GM21367 (cell line): ENCODE data around the gene CNTN4.
"Not testable (repeated sequence)": the region's sequence is repeated elsewhere in the genome, so short reads cannot be mapped to it uniquely, and the experiment has no call there.

ENCODE experiments used
- ATAC-seq: cut with Tn5 transposase; IDR thresholded peaks from one replicate; pipeline ENCODE4 v1.9.1; 2021; ENCODE audit not compliant: unreplicated experiment

CNTN4 gene

DNA sequence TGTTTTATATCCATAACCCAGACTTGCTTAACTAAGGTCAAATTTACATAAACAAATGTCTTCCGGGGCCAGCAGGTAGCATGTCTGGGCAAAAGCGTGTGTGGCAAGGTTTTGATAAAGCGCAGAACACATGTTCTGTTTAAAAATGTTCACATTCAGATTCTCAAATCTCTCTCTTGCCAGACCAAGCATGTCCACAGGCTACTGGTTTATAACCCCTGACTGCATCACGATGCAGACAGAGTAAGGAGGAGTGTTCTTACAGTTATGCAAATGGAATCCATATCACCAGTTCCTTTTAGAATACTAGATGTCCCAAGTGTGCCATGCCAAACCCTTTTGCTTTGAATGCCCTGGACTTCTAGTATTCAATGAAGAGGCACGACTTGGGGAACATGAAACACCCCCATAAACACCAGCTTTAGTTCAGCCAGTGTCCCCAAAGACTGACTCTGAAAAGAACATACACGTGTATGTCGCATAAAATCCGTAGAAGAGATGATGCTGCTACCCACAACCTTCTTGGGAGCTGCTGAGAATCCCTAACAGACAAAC is 412.0 kb downstream of the CNTN4 start:
- no peak for ATAC-seq

DNA sequence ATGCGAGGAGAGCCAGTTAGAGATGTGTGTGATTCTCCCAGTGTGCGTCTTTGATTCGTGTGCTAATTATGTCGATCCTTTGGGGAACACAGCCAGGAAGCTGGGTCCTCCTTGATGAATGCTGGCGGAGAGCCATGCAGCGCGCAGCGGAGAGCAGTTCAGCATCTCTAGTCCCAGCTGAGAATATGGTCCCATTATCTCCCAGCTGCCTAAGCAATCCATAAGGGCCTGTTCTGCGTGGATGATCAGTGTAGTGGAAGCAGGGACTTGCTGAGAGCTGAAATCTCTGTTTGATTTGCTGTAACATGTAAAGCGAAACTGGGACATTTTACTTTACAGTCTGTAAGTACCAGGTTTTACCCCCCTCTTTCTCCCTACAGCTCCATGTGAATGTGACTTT is 412.7 kb downstream of the CNTN4 start:
- ATAC-seq: no peak

DNA sequence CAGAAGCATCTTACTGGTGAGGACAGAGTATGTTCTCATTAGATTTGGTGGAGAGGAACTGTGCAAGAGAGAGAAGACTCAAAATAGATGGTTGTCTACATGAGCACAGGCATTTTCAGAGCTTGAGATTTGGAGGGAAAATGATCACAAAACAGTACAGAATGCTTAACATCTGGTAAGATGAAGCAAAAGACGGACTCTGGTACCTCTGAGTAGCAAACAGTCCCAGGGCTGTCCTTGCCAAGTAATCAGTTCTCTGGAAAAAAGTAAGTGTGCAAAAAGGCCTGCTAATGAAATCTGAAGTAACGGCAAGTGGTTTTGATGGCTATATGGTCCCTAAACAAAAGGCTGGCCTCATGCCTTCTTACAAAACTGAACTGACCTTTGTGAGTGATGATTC is 414.2 kb downstream of the CNTN4 start:
- ATAC-seq: no peak

DNA sequence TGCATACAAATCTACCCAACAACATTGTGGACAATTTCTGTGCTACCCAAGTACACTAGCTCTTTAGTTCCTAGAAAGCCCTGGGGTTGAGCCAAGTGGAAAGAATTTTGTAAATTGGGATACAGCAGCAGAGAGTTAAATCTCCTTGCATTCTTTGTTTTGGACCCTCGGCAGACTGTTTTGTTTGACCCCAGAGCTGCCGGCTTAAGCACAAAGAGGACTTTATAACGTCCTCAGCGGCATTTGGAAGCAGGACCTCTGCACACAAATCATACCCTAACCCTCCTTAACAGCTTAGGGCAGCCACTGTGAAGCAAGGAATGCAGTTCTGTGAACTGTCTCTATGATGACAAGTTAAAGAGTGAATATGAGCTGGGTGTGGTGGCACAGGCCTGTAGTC is 415.3 kb downstream of the CNTN4 start:
- no peak for ATAC-seq

DNA sequence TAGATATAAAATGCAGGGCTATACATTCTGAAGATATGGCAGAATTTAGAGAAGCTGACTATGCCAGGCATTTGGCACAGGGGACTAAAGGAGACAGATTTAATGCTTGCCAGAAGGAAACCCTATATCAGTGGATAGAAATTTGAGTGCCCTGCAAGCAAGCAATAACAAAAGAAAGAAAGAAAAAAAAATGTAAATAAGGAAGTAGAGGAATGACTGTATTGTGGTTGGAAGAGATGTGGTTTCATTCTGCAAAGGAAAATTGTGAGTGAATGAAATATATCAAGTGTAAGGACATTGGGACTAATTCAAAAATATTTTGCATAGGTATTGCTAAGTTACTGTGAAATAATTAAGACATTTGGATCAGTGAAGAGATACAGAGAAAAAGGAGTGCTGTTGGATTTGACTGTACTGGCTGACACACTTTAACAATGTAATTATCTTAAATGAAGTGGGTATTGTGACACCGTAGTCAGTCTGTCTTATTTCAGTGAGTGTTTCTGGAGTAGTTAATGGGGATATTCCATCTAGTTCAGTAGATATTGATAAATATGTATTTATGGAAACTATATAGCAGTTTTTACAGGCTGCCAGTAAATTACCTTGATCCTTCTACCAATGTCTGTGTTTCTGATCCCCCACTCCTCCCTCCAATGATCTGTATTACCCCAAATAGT is 418.2 kb downstream of the CNTN4 start:
- no peak for ATAC-seq

DNA sequence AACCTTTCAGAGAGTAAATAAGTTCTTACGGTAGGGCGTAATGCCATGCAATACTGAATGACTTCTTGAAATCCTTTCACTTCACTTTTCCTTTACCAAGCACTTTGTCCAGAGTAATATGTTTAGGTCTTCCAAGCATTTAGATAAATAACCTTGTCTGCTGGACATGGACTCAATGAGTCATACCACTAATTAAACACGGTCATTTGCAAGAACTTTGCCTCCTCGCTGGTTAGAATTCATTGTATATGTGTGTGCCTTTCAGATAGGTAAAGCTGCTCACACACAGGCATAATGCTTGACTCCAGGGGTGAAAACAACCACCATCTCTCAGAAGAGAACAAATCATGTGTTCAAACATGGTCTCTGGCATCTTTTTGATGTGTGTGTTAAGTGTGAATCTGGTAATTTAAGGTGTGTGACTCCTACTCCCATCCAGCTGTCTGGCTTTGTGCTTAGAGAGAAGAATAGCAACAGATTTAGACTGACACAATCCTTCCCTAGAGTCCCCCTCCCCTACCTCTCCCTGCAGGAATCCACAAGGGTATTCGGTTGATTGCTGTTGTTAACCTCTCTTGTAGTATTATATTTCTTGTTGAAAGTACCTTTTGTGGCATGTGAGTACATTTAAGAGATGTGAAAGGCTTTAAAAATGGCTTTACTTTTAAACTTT is 419.0 kb downstream of the CNTN4 start:
- ATAC-seq: no peak

DNA sequence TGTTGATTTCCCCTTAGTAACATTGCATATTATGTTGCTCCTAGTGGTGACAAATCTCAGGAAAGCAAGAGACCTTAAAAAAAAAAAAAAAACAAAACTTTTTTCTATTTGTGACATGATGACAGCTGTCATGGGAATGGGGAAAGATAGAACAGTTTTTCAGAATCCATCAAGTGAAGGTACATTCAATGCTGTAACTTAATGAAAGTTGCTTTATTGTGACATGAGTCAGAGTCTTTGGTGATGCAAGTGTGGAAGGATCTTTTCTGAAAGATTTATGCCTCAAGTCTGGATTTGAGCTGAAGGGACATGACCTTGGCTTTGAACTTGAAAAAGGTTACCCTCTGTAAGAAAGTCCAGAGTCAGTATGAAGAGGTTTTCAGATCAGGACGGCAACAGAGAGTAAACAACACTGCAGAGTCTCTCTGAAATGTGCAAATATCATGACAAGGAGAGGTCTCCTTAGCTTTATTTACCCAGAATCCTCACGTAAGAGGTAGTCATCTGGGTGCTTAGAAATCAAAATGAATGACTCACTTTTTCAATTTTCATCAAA is 424.7 kb downstream of the CNTN4 start:
- ATAC-seq: no peak

DNA sequence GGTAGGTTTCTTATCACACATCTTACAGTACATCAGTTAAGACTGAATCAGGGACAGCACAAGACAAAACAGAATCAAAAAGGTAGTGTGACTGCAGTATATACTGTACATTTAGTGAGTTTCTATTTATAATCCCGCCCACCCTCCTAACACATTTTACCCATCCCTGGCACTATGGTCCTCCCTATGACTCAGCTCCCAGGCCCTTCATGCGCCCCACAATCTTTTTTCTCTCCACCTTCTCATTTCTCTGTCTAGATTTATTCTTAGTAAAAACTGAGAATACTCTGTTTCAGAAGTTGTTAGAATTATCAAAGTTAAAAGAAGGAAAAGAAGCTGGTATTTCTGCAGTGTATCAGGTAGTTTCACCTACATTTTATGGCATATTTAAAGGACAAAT is 427.3 kb downstream of the CNTN4 start:
- ATAC-seq: no peak

DNA sequence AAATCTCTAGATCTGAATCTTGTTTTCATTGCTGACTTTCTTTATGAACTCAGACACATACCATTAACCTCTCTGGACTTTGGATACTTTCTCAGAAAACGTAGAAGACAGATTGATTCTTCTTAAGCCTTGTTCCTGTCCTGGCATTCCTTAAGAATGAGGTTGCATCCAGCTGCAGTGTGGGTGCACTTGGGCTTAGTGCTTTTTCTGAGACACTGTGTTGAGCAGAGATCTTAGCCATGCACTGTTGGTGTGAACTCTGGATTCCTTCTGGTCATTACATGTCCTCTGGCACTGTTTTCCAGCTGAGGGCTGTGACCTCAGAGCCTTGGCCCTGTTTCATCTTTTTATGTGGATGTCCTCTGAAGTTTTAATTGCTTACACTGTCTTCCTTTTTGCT is 428.3 kb downstream of the CNTN4 start:
- ATAC-seq: no peak

DNA sequence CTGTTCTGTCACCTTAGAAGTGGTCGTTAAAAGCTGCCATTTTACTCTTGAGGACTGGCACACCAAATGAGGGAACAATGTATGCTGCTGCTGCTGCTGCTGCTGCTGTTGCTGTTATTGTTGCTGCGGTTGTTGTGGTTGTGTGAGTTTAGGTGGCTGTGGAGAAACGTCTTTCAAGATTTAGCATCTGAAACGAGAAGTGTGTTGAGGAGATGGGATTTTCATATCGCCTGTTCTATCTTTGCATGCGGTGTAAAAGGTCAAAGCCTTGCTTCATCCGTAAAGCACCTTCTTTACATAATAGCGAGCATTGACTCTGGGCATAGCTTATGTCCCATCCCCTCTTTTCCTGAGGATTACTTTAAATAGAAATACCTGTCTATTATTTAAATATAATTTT is 428.7 kb downstream of the CNTN4 start:
- not testable (repeated sequence) for ATAC-seq

DNA sequence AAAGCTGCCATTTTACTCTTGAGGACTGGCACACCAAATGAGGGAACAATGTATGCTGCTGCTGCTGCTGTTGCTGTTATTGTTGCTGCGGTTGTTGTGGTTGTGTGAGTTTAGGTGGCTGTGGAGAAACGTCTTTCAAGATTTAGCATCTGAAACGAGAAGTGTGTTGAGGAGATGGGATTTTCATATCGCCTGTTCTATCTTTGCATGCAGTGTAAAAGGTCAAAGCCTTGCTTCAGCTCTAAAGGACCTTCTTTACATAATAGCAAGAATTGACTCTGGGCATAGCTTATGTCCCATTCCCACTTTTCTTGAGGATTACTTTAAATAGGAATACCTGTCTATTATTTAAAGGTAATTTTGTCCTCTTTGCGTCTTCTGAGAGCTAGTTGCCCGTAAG is 436.1 kb downstream of the CNTN4 start:
- ATAC-seq: not testable (repeated sequence)

DNA sequence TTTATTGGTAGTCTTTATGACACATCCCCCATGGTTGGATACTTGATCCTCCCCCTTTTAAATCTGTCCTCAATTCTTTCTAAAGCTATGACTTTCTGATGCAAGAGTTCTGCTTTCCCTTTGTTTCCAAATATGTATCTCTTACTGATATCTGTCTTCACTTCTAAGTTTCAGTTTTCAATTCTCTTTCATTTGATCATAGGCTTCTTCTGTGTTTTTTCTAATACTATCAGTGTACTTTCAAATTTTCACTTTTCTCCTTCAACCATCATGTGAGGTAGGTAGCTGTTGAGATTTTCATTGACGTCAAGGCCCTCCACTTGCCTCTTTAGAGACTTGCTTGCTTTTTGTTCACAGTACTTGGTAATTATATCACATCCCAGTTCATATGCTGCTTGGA is 436.5 kb downstream of the CNTN4 start:
- ATAC-seq: no peak

DNA sequence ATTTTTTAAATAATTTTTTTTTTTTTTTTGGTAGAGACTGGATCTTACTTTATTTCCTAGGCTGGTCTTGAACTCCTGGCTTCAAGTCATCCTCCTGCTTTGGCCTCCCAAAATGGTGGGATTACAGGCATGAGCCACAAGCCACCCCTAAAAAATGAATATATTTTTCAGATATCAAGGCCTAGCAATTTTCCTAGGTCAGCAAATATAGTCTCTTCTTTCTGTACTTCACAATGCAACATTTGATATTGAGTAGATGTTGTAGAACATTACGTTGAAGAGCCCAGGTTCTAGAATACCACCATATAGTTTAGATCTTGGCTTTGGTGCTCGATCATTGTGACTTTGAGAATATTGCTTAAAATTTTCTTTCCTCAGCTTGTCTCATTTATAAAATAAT is 437.9 kb downstream of the CNTN4 start:
- ATAC-seq: no peak

DNA sequence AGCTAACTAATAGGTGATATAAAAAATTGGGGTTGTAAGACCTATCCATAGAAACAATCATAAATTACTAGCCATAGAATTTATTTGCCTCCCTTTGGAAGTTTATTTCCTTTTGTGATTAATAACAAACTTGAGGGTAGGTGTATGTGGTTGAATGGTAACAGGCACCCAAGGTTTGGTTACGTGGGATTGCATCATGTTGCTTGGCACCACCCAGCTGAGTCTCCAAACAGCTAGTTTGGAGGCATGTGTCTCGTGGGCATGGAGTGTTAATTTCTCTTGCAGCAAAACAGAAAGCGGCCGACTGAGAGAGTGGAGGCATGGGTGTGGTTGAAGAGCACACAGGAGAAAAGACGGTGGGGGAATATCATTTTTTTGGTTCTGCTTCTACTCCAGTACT is 441.4 kb downstream of the CNTN4 start:
- ATAC-seq: no peak

DNA sequence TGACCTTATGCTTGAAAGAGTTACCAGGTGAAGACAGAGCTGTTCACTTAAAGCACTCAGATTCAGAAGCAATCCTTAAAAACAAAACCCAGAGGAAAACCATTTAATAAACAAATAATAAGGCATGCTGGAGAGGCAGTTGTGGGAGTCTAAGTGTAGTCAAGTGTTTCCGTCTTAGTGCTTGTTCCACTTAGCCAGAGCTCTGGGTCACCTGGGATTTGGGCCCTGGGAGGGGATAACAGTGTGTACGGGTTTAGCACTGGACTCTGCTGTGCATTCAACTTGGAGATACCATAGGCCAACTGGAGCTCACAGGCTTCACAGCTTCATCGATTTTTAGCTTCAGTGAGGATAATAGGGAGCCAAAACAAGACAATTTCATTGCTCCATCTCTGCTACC is 444.6 kb downstream of the CNTN4 start:
- ATAC-seq: no peak

DNA sequence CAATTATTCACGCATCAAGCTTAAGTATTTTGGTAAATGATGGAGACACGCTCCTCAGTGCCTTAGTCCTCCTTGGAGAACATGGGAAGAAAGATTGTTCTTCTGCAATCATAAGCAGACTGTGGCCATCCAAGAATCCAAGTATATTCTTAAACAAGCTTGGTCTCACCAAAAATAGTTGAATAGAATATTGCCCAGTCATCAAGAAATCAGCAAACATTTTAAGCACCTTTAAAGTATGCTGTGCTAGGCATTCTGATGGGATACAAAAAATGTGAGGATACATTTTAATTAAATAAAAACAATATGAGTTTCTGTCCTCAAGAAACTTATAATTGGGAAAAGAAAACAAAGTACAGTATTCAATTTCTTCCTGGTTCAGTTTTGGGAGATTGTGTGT is 445.5 kb downstream of the CNTN4 start:
- no peak for ATAC-seq

DNA sequence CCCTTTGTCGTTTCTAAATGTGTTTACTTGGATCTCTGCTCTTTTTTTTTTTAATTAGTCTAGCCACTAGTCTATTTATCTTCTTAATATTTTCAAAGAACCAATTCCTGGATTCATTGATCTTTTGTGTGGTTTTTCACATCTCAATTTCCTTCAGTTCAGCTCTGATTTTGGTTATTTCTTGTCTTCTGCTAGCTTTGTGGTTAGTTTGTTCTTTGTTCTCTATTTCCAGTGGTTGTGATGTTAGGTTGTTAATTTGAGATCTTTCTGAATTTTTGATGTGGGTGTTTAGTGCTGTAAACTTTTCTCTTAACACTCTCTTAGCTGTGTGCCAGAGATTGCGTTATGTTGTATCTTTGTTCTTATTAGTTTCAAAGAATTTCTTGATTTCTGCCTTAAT is 446.1 kb downstream of the CNTN4 start:
- ATAC-seq: no peak

DNA sequence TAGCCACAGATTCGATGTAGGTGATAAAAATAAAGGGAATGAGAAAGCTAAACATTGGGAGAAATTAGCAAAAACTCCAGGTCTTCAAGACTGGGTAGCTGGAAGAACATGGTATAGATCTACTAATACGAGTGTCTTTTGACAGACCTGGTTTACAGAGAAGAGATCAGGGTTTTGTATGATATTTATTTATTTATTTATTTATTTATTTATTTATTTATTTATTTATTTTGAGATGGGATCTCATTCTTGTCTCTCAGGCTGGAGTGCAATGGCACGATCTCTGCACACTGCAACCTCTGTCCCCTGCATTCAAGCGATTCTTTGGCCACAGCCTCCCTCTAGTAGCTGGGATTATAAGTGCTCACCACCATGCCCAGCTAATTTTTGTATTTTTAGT is 448.4 kb downstream of the CNTN4 start:
- no peak for ATAC-seq

DNA sequence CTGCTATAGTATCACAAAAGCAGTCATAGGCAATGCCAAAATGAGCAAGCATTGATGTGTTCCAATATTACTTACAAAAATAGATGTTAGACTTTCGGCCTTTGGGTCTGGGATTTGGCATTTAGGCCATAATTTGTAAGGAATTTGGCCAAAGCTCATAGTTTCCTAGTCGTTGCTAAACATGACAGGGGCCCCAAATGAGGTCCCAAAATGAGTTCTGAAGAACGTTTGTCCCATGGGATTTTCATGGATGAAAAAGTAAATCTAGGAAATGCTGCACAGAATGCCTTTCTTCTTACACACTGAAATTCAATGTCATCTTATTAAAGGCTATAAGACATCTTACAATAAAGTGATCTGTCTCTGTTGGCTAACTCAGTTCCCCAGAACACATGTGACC is 456.0 kb downstream of the CNTN4 start:
- no peak for ATAC-seq

DNA sequence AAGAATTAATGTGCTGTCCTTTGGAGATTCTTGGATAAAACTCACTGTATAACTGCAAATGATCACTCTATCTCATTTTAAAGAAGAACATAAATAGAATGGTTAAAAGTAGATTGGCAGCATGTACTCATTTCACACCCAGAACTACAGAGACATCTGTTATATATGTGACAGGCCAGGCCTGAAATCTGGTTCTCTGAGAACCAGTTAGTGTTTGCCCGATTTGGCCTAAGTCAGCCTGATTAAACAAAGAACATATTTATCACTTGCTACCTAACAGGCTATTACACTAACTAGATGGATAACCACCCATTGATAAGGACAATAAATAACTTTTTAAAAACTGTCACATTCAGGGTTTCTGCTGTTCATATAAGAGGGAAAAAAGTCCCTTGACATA is 460.1 kb downstream of the CNTN4 start:
- no peak for ATAC-seq

DNA sequence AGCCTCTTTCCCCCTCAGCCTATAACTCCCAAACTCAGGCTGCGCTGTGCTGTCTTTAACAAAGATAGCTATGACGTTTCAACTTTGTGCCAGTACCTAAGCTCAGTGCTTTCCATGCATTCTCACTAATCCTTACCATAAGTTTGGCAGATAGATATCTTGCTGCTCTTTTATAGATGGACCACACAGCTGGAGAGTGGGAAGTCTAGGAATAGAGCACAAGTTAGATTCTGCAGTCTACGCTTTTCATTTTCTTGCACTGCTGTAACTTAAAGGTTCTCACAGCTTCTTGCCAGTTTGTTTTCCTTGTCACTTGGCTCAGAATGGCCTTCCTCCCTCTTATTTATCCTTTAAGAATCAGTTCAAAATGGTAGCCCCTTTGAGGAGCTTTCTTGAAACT is 468.8 kb downstream of the CNTN4 start:
- ATAC-seq: no peak

DNA sequence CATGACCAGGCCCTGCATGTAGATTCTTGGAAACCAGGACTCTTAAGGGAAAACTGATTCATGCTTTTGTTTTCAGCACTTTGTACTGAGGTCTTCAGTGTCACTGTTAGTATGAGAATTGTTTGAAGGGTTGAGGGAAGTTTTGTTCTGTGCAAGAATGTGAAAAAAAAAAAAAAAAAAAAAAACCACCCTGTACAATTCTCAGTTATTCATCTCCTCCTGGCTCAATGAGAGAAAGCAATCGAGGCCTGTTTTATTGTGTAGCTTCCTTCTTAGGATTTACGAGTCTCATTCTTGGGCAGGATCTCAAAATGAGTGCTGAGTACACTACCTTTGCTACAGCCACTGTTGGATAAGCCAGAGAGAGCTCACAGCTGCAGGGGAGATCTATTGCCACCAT is 469.5 kb downstream of the CNTN4 start:
- no peak for ATAC-seq
